Measurements from ENCODE around the gene AGGF1.

AGGF1 gene

DNA sequence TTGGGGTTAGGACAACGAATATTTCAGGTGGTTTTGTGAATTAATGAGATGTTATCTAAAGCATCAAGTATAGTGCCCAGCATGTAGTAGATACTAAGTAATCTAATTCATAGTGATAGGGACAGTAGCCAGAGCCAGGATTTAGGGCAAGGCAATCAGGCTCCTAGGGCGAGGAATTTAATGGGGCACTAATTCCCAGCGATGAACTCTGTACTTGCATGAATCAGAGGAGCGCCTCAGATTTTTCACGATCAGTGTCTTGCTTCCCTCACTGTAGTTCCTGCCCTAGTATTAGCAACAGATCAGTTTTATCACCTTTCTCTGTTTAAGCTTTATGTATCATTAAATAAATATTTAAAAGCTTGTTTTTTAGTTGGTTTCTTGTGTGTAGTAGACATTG, 3.1 kb downstream of the AGGF1 start:
- ChIA-PET CTCF (interaction anchor here (0.6 to 1.1 kb wide), 2 partner anchors 44 to 166 kb away, joined by 3 to 4 read pairs; no protein-coding TSS in a partner anchor), POLR2A (no interaction called here)
- no peak for DNase-seq (ENCODE audit: extremely low spot score)
- TF ChIP-seq, protein P1, sequence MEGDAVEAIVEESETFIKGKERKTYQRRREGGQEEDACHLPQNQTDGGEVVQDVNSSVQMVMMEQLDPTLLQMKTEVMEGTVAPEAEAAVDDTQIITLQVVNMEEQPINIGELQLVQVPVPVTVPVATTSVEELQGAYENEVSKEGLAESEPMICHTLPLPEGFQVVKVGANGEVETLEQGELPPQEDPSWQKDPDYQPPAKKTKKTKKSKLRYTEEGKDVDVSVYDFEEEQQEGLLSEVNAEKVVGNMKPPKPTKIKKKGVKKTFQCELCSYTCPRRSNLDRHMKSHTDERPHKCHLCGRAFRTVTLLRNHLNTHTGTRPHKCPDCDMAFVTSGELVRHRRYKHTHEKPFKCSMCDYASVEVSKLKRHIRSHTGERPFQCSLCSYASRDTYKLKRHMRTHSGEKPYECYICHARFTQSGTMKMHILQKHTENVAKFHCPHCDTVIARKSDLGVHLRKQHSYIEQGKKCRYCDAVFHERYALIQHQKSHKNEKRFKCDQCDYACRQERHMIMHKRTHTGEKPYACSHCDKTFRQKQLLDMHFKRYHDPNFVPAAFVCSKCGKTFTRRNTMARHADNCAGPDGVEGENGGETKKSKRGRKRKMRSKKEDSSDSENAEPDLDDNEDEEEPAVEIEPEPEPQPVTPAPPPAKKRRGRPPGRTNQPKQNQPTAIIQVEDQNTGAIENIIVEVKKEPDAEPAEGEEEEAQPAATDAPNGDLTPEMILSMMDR (IDR thresholded peaks at IDR 0.05; ENCODE audit: control extremely low read depth, extremely low read depth, low read depth, missing control alignments), result no peak

DNA sequence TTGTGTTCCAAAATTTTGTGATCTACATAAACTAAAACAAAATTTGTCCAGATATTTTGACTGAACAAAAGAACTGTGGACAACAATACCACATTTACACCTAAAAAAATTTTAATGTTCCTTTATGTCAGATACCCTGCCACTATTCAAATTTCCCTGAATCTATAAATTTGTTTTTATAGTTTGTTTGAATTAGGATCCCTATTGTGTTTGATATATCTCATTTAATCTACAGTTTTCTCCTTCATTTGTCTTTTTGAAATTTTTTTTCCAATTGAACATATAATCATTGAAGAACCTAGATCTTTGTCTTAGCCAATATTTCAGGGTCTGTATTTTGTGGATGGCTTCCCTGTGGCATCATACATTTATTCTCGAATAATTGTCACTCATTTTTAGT, 5.7 kb downstream of the AGGF1 start:
- TF ChIP-seq, protein P1 (IDR thresholded peaks at IDR 0.05; ENCODE audit: control extremely low read depth, extremely low read depth, low read depth, missing control alignments), result no peak
- CTCF ChIA-PET, result no interaction called here
- POLR2A ChIA-PET, result no interaction called here
- no peak for DNase-seq (ENCODE audit: extremely low spot score)

DNA sequence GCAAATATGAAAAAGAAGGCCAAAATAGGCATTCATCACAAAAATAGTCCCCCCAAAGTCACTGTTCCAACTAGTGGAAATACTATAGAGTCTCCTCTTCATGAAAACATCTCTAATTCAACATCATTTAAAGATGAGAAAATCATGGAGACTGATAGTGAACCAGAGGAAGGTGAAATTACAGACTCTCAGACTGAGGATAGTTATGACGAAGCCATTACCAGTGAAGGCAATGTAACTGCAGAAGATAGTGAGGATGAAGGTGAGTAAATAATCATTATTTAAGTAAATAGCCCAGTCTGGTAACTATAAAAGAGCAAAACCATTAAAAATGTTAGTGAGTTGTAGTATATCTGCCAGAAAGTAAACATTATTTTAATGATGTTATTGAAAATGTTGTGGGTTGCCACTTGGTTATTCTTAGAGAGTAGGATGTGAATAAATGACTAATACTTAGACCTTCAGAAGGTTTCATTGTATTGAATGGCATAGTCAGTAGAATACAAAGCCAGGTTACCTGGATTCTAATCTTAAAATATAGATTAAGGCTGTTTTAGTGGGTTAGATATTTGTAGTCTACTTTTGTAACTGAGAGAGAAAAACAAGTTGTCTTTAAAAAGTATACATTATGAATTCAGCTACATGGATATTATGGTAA, 16.3 kb downstream of the AGGF1 start:
- no peak for DNase-seq (ENCODE audit: extremely low spot score)
- POLR2A ChIA-PET, result no interaction called here
- CTCF ChIA-PET, result no interaction called here
- TF ChIP-seq, protein P1 (IDR thresholded peaks at IDR 0.05; ENCODE audit: control extremely low read depth, extremely low read depth, low read depth, missing control alignments), result no peak

DNA sequence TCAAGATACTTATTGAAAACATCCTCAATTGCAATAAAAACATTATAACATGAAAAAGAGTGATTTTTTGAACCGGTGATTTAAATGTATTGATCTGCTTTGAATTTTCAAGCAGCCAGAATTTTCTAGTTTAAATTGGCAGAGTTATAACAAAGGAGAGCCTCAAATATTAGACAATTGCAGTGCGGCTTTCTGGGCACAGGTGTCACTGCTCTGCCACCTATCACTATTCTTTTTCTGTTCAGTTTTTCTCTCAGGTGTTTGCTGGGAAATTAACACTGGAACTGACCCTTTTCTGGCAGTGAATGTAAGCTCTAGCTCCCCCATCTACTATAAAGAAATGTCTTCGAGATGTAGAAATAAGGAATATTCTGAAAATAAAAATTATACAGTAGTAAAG, 33.8 kb downstream of the AGGF1 start:
- TF ChIP-seq, protein P1 (IDR thresholded peaks at IDR 0.05; ENCODE audit: control extremely low read depth, extremely low read depth, low read depth, missing control alignments), result no peak
- ChIA-PET CTCF (interaction anchor here (1.9 to 5.9 kb wide), 2 partner anchors 13 to 196 kb away, joined by 4 to 49 read pairs; no protein-coding TSS in a partner anchor), POLR2A (no interaction called here)
- DNase-seq (ENCODE audit: extremely low spot score), result no peak

DNA sequence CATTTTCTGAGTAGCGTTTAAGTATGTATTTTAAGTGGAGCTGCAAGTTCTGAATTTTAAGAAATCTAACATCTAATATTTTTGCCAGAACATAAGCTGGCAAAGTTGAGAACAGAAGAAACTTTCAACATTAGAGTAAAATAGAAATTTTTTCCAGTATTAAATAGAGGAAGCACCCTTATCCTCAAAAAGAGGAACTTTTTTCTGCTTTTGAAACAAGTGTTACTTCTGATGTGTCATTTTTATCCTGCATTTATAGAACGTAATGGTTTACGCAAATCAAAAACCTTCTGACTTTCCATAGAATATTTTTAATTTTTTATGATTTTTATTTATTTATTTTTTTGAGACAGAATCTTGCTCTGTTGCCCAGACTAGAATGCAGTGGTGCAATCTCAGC, 35.1 kb downstream of the AGGF1 start:
- TF ChIP-seq, protein P1 (IDR thresholded peaks at IDR 0.05; ENCODE audit: control extremely low read depth, extremely low read depth, low read depth, missing control alignments), result no peak
- DNase-seq (ENCODE audit: extremely low spot score), result no peak
- ChIA-PET CTCF (interaction anchor here (1.9 to 5.9 kb wide), 2 partner anchors 12 to 197 kb away, joined by 4 to 49 read pairs; no protein-coding TSS in a partner anchor), POLR2A (no interaction called here)

DNA sequence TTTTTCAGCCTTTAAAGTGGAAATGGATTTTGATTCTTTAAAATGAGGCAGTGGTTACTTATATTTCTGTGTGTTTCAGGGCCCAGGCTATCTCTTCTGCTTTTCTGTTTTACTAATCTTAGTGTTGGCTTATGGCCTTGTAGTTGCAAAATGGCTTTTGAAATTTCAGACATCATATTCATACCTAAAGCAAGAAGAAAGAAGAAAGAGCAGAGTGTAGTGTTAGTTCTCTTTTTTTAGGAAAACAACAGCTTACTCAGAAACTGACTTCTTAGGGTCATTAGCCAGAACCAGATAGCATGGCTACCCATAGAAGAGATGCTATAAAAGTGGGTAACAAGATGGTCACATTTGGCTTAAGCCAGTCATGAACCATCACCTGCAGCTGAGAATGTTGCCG, 36.0 kb downstream of the AGGF1 start:
- no peak for DNase-seq (ENCODE audit: extremely low spot score)
- ChIA-PET CTCF (interaction anchor here (5.9 kb wide), 1 partner anchor 11 kb away, joined by 49 read pairs; no protein-coding TSS in a partner anchor), POLR2A (no interaction called here)
- TF ChIP-seq, protein P1 (IDR thresholded peaks at IDR 0.05; ENCODE audit: control extremely low read depth, extremely low read depth, low read depth, missing control alignments), result no peak

Measured in GM10248 (cell line).